GM23338 (cell line): Measurements from ENCODE around the gene MOB3C.
"Not testable (repeated sequence)": the region's sequence is repeated elsewhere in the genome, so short reads cannot be mapped to it uniquely, and the experiment has no call there.

Source experiments
- CREB1 ChIP-seq: fragments of 250-450 bp; sonication (Bioruptor Pico); IDR thresholded peaks from 2 replicates; pipeline ENCODE4 v1.5.0; 2020; ENCODE audit warnings: low read depth, mild to moderate bottlenecking, moderate library complexity
- CTCF ChIP-seq, 2 experiments: fragments of 200-600 bp in 1 of 2; sonication (generic) in 1 of 2; conservative IDR thresholded peaks; 2 replicates each; pipeline versions ENCODE4 v1.5.1 to v1.6.1; 2016 to 2017; ENCODE audit warnings: antibody characterized with exemption in 2 of 2, low read depth in 2 of 2, mild to moderate bottlenecking in 2 of 2, moderate library complexity in 1 of 2
- EZH2 ChIP-seq: fragments of 200-600 bp; sonication (generic); IDR thresholded peaks from one replicate; pipeline ENCODE4 v1.8.0; 2017; ENCODE audit warnings: antibody characterized with exemption, mild to moderate bottlenecking, low read depth; ENCODE audit not compliant: unreplicated experiment
- EZH2phosphoT487 ChIP-seq: fragments of 200-600 bp; sonication (generic); IDR thresholded peaks from one replicate; pipeline ENCODE4 v1.8.1; 2018; ENCODE audit warnings: antibody characterized with exemption; ENCODE audit not compliant: unreplicated experiment
- JUNB ChIP-seq: IDR thresholded peaks from one replicate; pipeline ENCODE4 v1.6.1; 2016; ENCODE audit warnings: antibody characterized with exemption; ENCODE audit not compliant: unreplicated experiment
- POLR2AphosphoS5 ChIP-seq: IDR thresholded peaks from 2 replicates; pipeline ENCODE4 v1.6.1; 2016; ENCODE audit warnings: antibody characterized with exemption, low read depth
- TF ChIP-seq, protein P1 (sequence below): IDR thresholded peaks from one replicate; pipeline ENCODE4 v1.6.1; 2018; ENCODE audit warnings: antibody characterized with exemption; ENCODE audit not compliant: unreplicated experiment

GRCh38 chr1:46662919-46663318, 46.3 kb upstream of the MOB3C start:
- not testable (repeated sequence) for TF ChIP-seq POLR2AphosphoS5; EZH2; CTCF (conservative IDR thresholded peaks at IDR 0.05; ENCODE audit: low read depth in 2 of 2); JUNB; EZH2phosphoT487; CREB1
- TF ChIP-seq, protein P1, sequence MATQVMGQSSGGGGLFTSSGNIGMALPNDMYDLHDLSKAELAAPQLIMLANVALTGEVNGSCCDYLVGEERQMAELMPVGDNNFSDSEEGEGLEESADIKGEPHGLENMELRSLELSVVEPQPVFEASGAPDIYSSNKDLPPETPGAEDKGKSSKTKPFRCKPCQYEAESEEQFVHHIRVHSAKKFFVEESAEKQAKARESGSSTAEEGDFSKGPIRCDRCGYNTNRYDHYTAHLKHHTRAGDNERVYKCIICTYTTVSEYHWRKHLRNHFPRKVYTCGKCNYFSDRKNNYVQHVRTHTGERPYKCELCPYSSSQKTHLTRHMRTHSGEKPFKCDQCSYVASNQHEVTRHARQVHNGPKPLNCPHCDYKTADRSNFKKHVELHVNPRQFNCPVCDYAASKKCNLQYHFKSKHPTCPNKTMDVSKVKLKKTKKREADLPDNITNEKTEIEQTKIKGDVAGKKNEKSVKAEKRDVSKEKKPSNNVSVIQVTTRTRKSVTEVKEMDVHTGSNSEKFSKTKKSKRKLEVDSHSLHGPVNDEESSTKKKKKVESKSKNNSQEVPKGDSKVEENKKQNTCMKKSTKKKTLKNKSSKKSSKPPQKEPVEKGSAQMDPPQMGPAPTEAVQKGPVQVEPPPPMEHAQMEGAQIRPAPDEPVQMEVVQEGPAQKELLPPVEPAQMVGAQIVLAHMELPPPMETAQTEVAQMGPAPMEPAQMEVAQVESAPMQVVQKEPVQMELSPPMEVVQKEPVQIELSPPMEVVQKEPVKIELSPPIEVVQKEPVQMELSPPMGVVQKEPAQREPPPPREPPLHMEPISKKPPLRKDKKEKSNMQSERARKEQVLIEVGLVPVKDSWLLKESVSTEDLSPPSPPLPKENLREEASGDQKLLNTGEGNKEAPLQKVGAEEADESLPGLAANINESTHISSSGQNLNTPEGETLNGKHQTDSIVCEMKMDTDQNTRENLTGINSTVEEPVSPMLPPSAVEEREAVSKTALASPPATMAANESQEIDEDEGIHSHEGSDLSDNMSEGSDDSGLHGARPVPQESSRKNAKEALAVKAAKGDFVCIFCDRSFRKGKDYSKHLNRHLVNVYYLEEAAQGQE = not testable (repeated sequence)
